Activated CD4-positive, alpha-beta memory T cell treated with anti-CD3 and anti-CD28 coated beads, Interleukin-2, amount 10 ng/mL, durations not matched to agents 7 days and 5 days (primary cell): ENCODE data around the gene SERPINA4. TPM values are rescaled to one million over a fixed set of nuclear protein-coding genes. Genes with fewer than 3 reads are reported as not detected.
"Not testable (repeated sequence)": the region's sequence is repeated elsewhere in the genome, so short reads cannot be mapped to it uniquely, and the experiment has no call there.

Experiments
- CTCF ChIA-PET: fragments of 350-600 bp; sonication (Branson Sonifier 250); formaldehyde crosslinking; loops from one replicate; lab custom pipeline; 2021; ENCODE audit warnings: antibody characterized with exemption, inconsistent platforms; lab: Charles Lee
- POLR2A ChIA-PET: fragments of 350-600 bp; sonication (Branson Sonifier 250); formaldehyde crosslinking; loops from one replicate; lab custom pipeline; 2021; ENCODE audit warnings: antibody characterized with exemption; lab: Charles Lee
- DNase-seq: peaks from one replicate; pipeline ENCODE4 v3.0.0-alpha.2; 2020
- H3K27ac Mint-ChIP-seq: one replicate; pipeline ENCODE4 v1.8.0; 2021; ENCODE audit warnings: mild to moderate bottlenecking, mixed read lengths
- H3K27me3 Mint-ChIP-seq: one replicate; pipeline ENCODE4 v1.8.0; 2021; ENCODE audit warnings: mixed read lengths
- H3K36me3 Mint-ChIP-seq: one replicate; pipeline ENCODE4 v1.8.0; 2021; ENCODE audit warnings: low read depth, mixed read lengths
- H3K4me1 Mint-ChIP-seq: one replicate; pipeline ENCODE4 v1.8.0; 2021; ENCODE audit warnings: mixed read lengths
- H3K4me3 Mint-ChIP-seq: one replicate; pipeline ENCODE4 v1.8.0; 2021; ENCODE audit warnings: mild to moderate bottlenecking, mixed read lengths
- H3K9me3 Mint-ChIP-seq: one replicate; pipeline ENCODE4 v1.8.0; 2021; ENCODE audit warnings: mixed read lengths
- total RNA-seq, 2 experiments: library from RNA; stranded (reverse); gene quantifications; one replicate each; pipeline ENCODE4 v1.2.3, GENCODE V29; 2021

SERPINA4 gene
- total RNA-seq, 2 experiments from 2014 or later: not detected

DNA sequence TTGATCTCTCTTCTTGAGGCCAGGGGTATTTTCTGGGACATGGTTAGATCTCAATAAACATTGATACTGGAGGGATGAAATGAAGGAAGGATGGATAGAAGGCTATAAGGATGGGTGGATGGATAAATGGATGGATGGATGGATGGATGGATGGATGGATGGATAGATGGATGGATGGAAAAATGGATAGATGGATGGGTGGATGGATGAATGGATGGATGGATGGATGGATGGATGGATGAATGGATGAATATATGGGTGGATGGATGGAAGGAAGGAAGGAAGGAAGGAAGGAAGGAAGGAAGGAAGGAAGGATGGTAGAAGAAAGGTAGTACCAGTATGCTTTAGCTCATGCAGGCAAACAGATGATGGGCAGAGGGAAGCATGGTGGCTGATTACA lies 16.2 kb downstream of the SERPINA4 start:
- H3K4me1 Mint-ChIP-seq, H3K27ac Mint-ChIP-seq, DNase-seq, CTCF ChIA-PET, H3K27me3 Mint-ChIP-seq, H3K36me3 Mint-ChIP-seq, POLR2A ChIA-PET, H3K4me3 Mint-ChIP-seq, H3K9me3 Mint-ChIP-seq: not testable (repeated sequence)

DNA sequence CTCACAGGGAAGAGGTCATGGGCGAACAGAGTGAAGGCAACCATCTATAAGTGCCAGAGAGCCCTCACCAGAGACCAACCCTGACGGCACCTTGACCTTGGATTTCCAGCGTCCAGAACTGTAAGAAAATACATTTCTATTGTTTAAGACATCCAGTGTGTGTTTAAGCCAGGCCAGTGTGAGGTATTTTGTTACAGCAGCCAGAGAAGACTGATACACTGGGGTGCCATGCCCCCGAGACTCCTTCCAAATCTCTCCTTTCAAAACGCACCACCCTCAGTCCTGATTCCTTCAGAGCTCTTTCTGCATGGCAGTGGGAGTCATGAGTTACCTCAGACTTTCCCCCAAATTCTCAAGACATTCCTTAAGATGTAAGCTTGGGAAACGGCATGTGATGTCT lies 17.5 kb downstream of the SERPINA4 start:
- peaks cover 3% of the 10 kb centered on the region for H3K27me3 Mint-ChIP-seq
- ChIA-PET CTCF (no interaction called here), POLR2A (no interaction called here)
- no peak overlapping the region for H3K4me3 Mint-ChIP-seq
- no peak overlapping the region for H3K27ac Mint-ChIP-seq
- no peaks in the 10 kb centered on the region for H3K4me1 Mint-ChIP-seq
- H3K36me3 Mint-ChIP-seq: no peaks in the 10 kb centered on the region
- DNase-seq: no peak
- no peaks in the 10 kb centered on the region for H3K9me3 Mint-ChIP-seq

DNA sequence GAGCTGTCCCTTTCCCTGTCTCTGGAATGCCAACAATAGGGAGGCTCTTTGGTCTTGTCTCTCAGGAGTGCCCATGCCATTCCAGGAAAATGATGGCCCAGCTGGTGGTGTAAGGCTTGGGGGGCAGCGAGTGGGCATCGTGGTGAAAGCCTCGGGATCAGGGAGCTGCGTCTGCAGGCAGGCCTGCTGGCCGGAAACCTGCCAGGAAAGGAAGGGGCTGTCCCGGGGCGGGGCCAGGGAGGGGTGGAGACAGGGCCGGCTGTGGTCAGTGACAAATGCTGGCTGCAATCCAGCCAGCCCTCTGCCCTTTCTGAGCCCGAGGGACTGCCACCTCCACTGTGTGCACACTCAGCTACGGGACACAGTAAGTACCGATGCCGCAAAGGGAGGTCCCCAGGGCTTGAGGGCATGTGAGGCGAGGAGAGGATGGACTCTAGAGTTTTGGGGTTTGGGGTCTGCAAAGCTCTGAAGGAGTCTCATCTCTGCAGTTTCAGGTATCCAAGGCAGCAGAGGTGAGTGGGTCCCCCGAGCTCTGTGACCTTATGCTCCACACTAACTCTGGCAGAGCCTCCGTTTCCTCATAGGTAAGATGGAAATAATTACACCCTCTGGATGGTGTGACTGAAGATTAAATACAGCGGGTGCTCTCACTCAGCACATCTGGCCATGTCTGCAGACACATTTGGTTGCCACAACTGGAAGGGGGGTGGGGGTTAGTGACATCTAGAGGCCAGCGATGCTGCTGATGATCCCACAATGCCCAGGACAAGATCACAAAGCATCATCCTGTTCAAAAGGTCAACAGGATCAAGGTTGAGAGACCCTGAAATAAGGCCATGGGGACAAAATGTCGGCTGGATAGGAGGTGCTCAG lies 20.1 kb downstream of the SERPINA4 start, which contains the start of gene SERPINA5:
Gene SERPINA5, plus strand, starts transcription at position 300 of the 873 bp plus-strand sequence. CDS start 5,937 bp downstream, outside the sequence.
- Mint-ChIP-seq H3K27me3 (peaks cover 3% of the 10 kb centered on the region), H3K36me3 (no peaks in the 10 kb centered on the region), H3K27ac (no peak within 1 kb of the TSS), H3K9me3 (no peaks in the 10 kb centered on the region), H3K4me1 (no peaks in the 10 kb centered on the region), H3K4me3 (no peak within 1 kb of the TSS)
- ChIA-PET POLR2A (no interaction called here), CTCF (no interaction called here)
- DNase-seq: no peak

DNA sequence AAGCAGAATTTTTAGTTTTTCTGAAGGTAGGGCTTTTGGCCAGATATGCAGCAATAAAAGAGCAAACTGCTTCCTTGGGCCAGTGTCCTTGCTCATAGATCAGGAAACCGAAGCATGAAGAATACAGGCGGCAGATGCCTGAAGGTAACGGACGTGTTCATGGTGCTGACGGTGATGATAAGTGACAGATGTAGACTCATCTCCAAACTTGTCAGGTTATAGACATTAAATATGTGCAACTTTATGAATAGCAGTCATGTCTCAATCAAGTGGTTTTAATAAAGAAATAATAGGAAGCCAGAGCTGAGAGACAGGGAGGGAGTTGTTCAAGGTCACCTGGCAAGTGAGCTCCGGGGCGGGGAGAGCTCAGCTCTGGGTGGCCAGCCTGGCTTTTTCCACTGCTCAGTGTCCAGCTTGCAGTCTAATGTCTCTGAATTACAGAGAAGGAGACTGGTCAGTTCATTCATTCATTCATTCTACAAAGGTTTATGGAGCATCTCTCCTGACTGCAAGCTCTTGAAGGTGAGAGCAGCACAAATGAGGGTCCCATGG lies 21.0 kb downstream of the SERPINA4 start:
- H3K36me3 Mint-ChIP-seq: no peaks in the 10 kb centered on the region
- H3K9me3 Mint-ChIP-seq: no peaks in the 10 kb centered on the region
- no peak for DNase-seq
- H3K27me3 Mint-ChIP-seq: peaks cover 3% of the 10 kb centered on the region
- ChIA-PET CTCF (no interaction called here), POLR2A (no interaction called here)
- H3K4me1 Mint-ChIP-seq: no peaks in the 10 kb centered on the region
- no peak overlapping the region for H3K27ac Mint-ChIP-seq
- H3K4me3 Mint-ChIP-seq: no peak overlapping the region

DNA sequence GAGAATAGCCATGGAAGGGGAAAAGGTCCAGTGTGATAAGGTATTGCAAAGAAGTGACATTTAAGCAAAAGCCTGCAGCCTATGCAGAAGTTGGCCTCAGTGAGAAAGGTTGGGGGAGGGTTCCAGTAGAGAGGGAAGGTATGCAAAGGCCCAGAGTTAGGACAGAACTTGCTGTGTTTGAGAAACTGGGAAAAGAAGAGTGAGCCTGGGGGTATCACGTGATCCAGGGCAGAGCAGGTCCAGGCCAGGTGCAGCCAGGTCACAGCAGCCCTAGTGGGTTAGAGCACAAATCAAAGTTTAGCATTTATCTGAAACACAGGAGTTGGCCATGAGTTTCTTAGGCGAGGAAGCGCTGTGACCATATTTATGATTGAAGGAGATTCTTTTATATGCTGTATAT lies 21.6 kb downstream of the SERPINA4 start:
- DNase-seq: no peak
- Mint-ChIP-seq H3K27ac (no peak overlapping the region), H3K36me3 (no peaks in the 10 kb centered on the region), H3K4me3 (no peak overlapping the region), H3K27me3 (peaks cover 3% of the 10 kb centered on the region), H3K9me3 (no peaks in the 10 kb centered on the region), H3K4me1 (no peaks in the 10 kb centered on the region)
- POLR2A ChIA-PET: no interaction called here
- CTCF ChIA-PET: no interaction called here

DNA sequence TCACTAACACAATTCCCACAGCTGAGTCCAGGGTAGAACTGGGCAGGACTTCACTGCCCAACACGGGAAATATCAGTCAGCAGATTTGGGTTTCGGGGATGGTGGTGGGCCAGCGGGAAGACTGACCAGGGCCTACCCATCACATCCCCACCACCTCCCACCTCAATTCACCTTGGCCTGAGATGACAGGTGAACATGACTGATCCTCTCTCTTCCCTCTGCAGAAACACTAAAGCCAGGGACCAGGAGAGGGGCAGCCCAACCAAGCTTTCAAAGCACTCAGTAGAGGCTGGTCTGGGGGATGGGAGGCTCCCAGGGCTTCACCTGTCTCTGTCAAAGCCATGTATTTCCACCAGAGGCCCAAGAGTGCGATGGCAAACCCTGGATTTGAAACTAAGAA lies 22.3 kb downstream of the SERPINA4 start:
- Mint-ChIP-seq H3K9me3 (no peaks in the 10 kb centered on the region), H3K27me3 (peaks cover 3% of the 10 kb centered on the region), H3K4me1 (no peaks in the 10 kb centered on the region), H3K4me3 (no peak overlapping the region), H3K36me3 (no peaks in the 10 kb centered on the region), H3K27ac (no peak overlapping the region)
- ChIA-PET CTCF (no interaction called here), POLR2A (no interaction called here)
- DNase-seq: no peak

DNA sequence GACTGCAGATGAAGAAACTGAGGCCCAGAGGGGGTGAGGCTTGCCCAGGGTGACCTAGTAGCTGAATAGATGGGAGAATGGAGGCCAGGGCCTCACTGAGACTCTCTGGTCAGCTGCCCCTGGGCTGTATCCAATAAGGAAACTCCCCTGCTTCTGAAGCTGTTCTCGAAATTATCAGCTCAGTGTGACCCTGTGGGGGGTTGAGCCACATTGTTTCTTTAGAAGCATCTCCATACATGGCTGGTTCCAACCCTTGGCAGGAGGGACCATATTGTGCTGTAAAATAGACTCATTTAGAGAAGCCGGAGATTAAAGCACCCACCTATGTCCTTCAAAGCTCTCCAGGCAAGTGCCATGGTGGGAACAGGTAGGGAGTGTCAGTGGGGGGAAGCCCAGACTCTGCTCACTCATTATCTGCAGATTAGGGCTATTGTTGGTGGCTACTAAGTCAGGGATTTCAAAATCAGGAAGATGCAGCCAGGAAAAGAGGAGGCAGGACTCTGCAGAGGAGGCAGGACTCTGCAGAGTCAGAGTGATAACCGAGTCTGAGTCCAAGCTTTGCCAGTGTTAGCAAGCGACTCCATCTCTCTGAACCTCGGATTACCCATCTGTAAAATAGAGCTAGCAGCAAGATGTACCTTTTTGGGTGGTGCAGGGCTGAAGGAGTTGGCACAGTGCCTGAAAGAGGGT lies 23.5 kb downstream of the SERPINA4 start:
- Mint-ChIP-seq H3K4me1 (no peaks in the 10 kb centered on the region), H3K9me3 (no peaks in the 10 kb centered on the region), H3K4me3 (no peak overlapping the region), H3K27me3 (peaks cover 3% of the 10 kb centered on the region), H3K36me3 (no peaks in the 10 kb centered on the region), H3K27ac (no peak overlapping the region)
- DNase-seq: no peak
- ChIA-PET CTCF (no interaction called here), POLR2A (no interaction called here)

DNA sequence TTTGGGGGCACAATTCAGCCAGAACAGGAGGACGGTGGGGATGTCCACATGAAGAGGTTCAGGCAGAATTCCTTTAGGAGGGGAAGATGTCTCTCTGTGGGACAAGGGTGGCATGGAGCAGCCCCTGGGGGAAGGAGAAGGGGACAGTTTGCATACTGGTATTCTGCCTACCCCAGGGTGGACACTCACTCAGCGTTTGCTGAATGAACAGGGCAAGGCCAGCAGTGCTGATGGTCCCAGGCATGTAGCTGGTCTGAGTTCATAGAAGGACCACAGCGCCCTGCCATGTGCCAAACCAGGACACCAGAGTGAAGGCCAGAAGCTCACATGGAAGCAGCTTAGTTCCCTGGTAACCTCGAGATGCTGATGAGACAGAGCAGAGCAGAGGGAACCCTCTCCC lies 25.4 kb downstream of the SERPINA4 start:
- no peak for DNase-seq
- Mint-ChIP-seq H3K4me3 (no peak overlapping the region), H3K27me3 (no peaks in the 10 kb centered on the region), H3K9me3 (no peaks in the 10 kb centered on the region), H3K4me1 (no peaks in the 10 kb centered on the region), H3K27ac (no peak overlapping the region), H3K36me3 (no peaks in the 10 kb centered on the region)
- CTCF ChIA-PET: no interaction called here
- POLR2A ChIA-PET: no interaction called here

DNA sequence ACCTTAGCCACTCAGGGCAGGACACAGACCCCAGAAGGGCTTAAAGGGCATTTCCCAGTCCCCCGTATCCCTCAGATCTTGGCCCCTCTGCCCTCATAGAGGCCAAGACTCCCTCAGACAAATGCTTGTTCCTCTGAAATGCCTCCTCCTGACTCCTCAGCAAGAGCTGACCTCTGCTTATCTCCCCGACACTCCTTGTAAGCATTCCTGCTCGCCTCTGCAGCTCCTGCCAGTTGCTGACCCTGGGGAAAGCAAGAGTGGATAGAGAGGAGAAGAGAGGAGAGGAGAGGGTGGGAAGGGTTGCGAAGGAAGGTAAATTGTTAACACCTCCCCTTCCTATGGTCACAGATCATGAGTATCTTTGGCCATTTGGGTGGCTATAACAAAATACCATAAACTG lies 27.1 kb downstream of the SERPINA4 start:
- H3K27me3 Mint-ChIP-seq: no peaks in the 10 kb centered on the region
- H3K4me3 Mint-ChIP-seq: no peak overlapping the region
- POLR2A ChIA-PET: no interaction called here
- no peaks in the 10 kb centered on the region for H3K36me3 Mint-ChIP-seq
- H3K27ac Mint-ChIP-seq: no peak overlapping the region
- H3K9me3 Mint-ChIP-seq: no peaks in the 10 kb centered on the region
- CTCF ChIA-PET: no interaction called here
- no peaks in the 10 kb centered on the region for H3K4me1 Mint-ChIP-seq
- DNase-seq: no peak

DNA sequence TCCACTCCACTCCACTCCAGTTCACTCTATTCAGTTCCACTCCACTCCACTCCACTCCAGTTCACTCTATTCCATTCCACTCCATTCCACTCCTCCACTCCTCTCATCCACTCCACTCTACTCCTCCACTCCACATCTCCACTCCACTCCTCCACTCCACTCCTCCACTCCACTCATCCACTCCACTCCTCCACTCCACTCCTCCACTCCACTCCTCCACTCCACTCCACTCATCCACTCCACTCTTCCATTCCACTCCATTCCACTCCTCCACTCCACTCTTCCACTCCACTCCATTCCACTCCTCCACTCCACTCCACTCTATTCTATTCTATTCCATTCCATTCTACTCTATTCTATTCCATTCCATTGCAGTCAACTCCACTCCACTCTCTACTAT lies 29.8 kb downstream of the SERPINA4 start:
- H3K27ac Mint-ChIP-seq: no peak overlapping the region
- H3K4me1 Mint-ChIP-seq: no peaks in the 10 kb centered on the region
- POLR2A ChIA-PET: no interaction called here
- no peaks in the 10 kb centered on the region for H3K9me3 Mint-ChIP-seq
- no peak overlapping the region for H3K4me3 Mint-ChIP-seq
- DNase-seq: no peak
- no peaks in the 10 kb centered on the region for H3K27me3 Mint-ChIP-seq
- CTCF ChIA-PET: no interaction called here
- H3K36me3 Mint-ChIP-seq: no peaks in the 10 kb centered on the region

DNA sequence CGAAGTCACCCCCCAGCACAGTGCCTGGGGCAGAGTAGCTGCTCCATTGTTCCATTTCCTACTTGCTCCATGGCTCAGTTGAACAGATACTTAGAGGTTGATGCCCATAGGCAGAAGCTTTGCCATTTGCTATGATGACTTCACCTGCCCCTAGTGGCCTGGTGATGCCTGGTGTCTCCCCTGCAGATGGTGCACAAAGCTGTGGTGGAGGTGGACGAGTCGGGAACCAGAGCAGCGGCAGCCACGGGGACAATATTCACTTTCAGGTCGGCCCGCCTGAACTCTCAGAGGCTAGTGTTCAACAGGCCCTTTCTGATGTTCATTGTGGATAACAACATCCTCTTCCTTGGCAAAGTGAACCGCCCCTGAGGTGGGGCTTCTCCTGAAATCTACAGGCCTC lies 30.6 kb downstream of the SERPINA4 start:
- H3K4me1 Mint-ChIP-seq: no peaks in the 10 kb centered on the region
- ChIA-PET POLR2A (no interaction called here), CTCF (interaction anchor here (1.0 kb wide), 1 partner anchor 14 kb away, joined by 3 read pairs; no protein-coding TSS in a partner anchor)
- no peak overlapping the region for H3K27ac Mint-ChIP-seq
- H3K9me3 Mint-ChIP-seq: no peaks in the 10 kb centered on the region
- no peak for DNase-seq
- H3K36me3 Mint-ChIP-seq: no peaks in the 10 kb centered on the region
- H3K4me3 Mint-ChIP-seq: no peak overlapping the region
- H3K27me3 Mint-ChIP-seq: no peaks in the 10 kb centered on the region

DNA sequence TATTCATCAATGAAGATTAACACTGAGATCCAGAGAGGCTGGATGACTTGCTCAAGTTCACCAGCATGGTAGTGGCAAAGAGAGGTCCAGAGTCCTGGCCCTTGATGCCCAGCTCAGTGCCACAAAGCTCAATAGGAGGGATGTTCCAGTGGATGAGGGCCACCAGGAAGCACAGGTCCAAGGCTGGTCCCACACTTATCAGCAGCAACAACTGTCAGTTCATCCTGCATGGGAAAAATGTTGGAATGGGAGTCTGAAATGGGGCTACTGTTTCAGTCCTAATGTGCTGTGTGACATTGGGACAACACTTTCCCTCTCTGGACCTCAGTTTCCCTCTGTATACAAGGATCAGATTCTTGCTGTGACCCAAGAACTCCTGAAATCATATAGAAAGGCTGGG lies 31.2 kb downstream of the SERPINA4 start:
- Mint-ChIP-seq H3K36me3 (no peaks in the 10 kb centered on the region), H3K4me3 (no peak overlapping the region), H3K27ac (no peak overlapping the region), H3K9me3 (no peaks in the 10 kb centered on the region), H3K4me1 (no peaks in the 10 kb centered on the region), H3K27me3 (no peaks in the 10 kb centered on the region)
- DNase-seq: no peak
- CTCF ChIA-PET: interaction anchor here (1.0 kb wide), 1 partner anchor 13 kb away, joined by 3 read pairs; no protein-coding TSS in a partner anchor
- POLR2A ChIA-PET: no interaction called here

DNA sequence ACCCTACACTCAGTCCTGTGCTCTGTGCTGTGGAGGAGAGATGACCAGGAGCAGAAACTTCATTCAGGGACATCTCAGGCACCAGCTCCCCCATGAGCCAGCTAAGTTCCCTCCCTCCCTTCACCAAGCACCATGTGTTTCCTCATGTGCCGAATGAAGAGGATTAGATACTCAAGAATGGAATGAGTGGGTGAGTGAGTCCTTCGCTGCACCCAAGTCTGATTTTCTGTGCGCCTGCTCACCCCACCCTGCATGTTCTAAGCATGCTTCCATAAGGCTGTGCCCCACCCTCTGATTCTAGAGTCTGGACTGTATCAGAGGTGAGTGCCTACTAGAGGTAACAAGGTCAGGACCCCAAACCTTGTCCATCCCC lies 32.1 kb downstream of the SERPINA4 start:
- H3K27me3 Mint-ChIP-seq: no peaks in the 10 kb centered on the region
- H3K4me3 Mint-ChIP-seq: no peak overlapping the region
- H3K9me3 Mint-ChIP-seq: no peaks in the 10 kb centered on the region
- H3K4me1 Mint-ChIP-seq: no peaks in the 10 kb centered on the region
- no peaks in the 10 kb centered on the region for H3K36me3 Mint-ChIP-seq
- no peak for DNase-seq
- ChIA-PET POLR2A (no interaction called here), CTCF (no interaction called here)
- H3K27ac Mint-ChIP-seq: no peak overlapping the region
